Measurements from ENCODE around the gene AFTPH.

Gene AFTPH

DNA sequence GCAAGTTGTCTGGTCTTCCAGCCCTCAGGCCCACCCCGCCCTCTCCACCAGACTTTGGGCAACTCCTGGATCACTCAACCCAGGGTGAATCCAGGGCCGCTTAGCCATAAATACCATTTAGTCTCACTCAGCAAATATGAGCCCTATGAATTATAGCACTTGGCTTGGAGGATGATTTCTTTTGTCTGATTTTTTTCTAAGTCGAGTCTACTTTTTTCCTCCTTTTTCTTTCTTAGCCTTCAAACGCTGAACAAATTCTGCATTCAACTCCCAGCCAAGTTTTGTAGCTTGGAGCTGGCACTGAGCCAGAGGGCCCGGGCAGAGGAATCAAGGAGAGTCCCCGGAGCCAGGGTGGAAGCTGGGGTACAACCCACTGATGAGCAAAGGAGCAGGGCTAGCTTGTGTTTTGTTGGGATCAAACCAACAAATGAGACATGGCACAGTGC lies 80.9 kb downstream of the AFTPH start:
- no peaks in the 10 kb centered on the region for H3K79me2 ChIP-seq
- no peaks in the 10 kb centered on the region for H3K27me3 ChIP-seq (ENCODE audit: control insufficient read depth, insufficient read depth, low read length)
- peaks cover 6% of the 10 kb centered on the region for H3K4me1 ChIP-seq
- H3K9me3 ChIP-seq (ENCODE audit: control insufficient read depth, low read length): no peaks in the 10 kb centered on the region
- no peak overlapping the region for H3K27ac ChIP-seq
- no peak overlapping the region for H2AFZ ChIP-seq
- H3K4me2 ChIP-seq (ENCODE audit: low read length): no peak overlapping the region
- TF ChIP-seq, protein P1, sequence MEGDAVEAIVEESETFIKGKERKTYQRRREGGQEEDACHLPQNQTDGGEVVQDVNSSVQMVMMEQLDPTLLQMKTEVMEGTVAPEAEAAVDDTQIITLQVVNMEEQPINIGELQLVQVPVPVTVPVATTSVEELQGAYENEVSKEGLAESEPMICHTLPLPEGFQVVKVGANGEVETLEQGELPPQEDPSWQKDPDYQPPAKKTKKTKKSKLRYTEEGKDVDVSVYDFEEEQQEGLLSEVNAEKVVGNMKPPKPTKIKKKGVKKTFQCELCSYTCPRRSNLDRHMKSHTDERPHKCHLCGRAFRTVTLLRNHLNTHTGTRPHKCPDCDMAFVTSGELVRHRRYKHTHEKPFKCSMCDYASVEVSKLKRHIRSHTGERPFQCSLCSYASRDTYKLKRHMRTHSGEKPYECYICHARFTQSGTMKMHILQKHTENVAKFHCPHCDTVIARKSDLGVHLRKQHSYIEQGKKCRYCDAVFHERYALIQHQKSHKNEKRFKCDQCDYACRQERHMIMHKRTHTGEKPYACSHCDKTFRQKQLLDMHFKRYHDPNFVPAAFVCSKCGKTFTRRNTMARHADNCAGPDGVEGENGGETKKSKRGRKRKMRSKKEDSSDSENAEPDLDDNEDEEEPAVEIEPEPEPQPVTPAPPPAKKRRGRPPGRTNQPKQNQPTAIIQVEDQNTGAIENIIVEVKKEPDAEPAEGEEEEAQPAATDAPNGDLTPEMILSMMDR (IDR thresholded peaks at IDR 0.05): no peak
- no peaks in the 10 kb centered on the region for H3K36me3 ChIP-seq (ENCODE audit: control insufficient read depth, insufficient read depth, low read length)
- H3K4me3 ChIP-seq (ENCODE audit: low read depth, low read length): no peak overlapping the region
- H3K9ac ChIP-seq: no peak overlapping the region

DNA sequence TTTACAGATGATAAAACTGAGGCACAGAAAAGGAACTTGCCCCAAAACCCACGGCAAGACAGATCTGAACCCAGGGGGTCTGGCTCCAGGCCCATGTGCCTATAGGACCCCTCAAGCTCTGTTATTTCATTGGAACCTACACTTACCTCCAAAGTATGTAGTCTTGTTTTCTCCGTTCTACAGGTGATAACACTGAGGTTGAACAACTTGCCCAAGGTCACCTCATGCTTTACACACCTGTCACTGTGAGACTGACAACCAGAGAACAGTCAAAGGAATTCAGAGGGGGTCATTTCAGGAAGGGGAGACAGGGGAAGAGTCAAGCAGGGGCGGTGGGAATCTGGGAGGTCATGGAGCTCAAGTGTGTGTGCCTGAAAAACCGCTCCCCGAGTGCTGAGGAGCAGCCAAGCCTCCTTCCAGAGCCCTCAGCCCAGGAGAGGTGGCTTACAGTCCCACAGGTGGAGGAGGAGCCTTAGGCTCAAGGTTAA lies 81.9 kb downstream of the AFTPH start:
- Histone ChIP-seq H3K36me3 (ENCODE audit: control insufficient read depth, insufficient read depth, low read length) (no peaks in the 10 kb centered on the region), H3K27me3 (ENCODE audit: control insufficient read depth, insufficient read depth, low read length) (no peaks in the 10 kb centered on the region), H3K4me1 (peaks cover 4% of the 10 kb centered on the region), H3K79me2 (no peaks in the 10 kb centered on the region), H3K9me3 (ENCODE audit: control insufficient read depth, low read length) (no peaks in the 10 kb centered on the region), H3K4me2 (ENCODE audit: low read length) (no peak overlapping the region), H3K4me3 (ENCODE audit: low read depth, low read length) (no peak overlapping the region), H3K9ac (no peak overlapping the region), H3K27ac (no peak overlapping the region), H2AFZ (no peak overlapping the region)
- TF ChIP-seq, protein P1 (IDR thresholded peaks at IDR 0.05): no peak

DNA sequence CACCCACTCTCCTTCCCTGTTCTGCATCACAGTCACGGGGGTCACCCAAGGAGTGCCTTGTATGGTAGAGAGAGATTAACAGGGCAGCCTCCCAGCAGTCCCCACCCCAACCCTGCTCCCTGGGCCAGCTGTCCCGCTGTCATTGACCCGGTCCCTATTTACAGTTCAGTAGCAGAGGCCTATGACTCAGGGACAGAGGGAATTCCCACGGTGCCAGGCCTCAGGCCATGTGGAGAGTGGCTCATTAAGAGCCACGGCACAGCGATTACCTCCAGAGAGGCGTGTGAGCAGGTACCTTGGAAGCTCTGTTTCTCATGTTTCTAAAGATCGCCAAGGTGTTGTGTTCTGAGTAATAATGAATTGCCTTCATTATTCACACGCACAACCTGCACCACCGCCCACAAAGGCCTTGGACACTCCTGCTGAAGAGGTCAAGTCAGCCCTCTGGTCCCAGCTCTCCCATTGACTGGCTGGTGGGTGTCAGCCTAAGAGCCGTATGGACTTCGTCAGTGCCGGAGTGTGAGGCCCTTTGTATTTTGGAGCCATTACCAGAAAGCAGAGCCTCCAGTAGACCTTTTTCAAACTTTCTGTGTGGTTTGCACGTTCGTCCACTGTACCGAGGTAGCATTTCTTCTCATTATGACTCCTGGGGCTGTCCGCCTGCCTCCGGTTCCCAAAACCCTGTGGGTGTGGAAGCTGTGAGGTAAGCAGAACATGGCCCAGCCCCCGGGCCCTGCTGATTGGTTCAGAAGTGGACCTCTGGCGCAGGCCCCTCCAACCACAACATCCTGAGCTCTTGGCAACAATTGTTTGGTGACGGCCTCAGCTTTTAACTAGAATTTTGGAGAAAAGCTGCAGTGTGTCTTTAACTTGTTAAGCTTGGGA lies 82.6 kb downstream of the AFTPH start:
- Histone ChIP-seq H3K9me3 (ENCODE audit: control insufficient read depth, low read length) (no peaks in the 10 kb centered on the region), H3K27me3 (ENCODE audit: control insufficient read depth, insufficient read depth, low read length) (no peaks in the 10 kb centered on the region), H3K79me2 (no peaks in the 10 kb centered on the region), H2AFZ (no peak overlapping the region), H3K27ac (no peak overlapping the region), H3K9ac (no peak overlapping the region), H3K4me3 (ENCODE audit: low read depth, low read length) (no peak overlapping the region), H3K36me3 (ENCODE audit: control insufficient read depth, insufficient read depth, low read length) (no peaks in the 10 kb centered on the region), H3K4me2 (ENCODE audit: low read length) (no peak overlapping the region), H3K4me1 (peaks cover 2% of the 10 kb centered on the region)
- TF ChIP-seq, protein P1 (IDR thresholded peaks at IDR 0.05): no peak

DNA sequence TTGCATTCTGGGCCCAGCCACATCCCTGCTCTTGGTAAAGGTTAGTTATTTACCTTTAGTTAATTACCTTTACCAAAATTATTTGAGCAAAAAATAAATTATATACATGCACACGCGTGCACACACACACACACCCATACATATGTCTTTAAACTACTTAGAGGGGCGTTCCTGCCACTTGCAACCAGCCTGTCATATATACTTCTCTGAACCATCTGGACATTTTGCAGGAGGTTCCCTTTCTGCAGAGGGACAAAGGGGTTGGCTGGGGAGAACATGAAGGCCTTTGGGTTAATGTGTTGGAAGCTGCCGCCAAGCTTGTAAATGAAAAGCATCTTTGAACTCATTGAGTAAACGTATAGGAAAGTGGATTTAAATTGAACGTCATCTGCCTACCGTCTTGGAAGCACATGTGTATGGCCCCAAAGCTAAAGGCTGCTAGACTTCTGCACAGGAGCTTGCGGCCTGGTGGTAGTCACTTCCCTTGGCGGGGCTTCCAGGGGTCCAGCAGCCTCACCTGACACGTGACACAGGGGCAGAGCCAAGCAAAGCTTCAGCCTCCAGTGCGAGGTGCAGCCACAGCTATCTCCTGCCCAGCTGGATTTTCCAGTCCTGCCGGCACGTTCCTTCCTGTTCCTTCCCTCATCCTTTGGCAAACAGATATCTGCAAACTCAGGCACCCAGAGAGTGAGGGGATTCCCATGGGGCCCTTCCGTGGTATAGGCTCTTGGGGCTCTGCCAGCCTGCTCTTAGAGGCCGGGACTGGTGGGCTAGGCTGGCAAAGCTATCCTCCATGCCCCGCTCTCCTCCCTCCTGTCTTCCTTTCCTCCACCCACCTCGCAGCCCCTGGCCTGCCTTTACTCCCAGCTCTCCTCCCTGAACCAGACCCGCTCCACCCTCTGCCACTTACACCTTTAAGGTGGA lies 83.5 kb downstream of the AFTPH start:
- Histone ChIP-seq H2AFZ (no peak overlapping the region), H3K79me2 (no peaks in the 10 kb centered on the region), H3K27me3 (ENCODE audit: control insufficient read depth, insufficient read depth, low read length) (no peaks in the 10 kb centered on the region), H3K36me3 (ENCODE audit: control insufficient read depth, insufficient read depth, low read length) (no peaks in the 10 kb centered on the region), H3K4me1 (no peaks in the 10 kb centered on the region), H3K9ac (no peak overlapping the region), H3K9me3 (ENCODE audit: control insufficient read depth, low read length) (no peaks in the 10 kb centered on the region), H3K4me2 (ENCODE audit: low read length) (no peak overlapping the region), H3K27ac (no peak overlapping the region), H3K4me3 (ENCODE audit: low read depth, low read length) (no peak overlapping the region)
- TF ChIP-seq, protein P1 (IDR thresholded peaks at IDR 0.05): no peak

Data from parathyroid adenoma (tissue), 2 donors.